Measurements from ENCODE around the gene GLYATL1B. TPM values are rescaled to one million over a fixed set of nuclear protein-coding genes. Genes with fewer than 3 reads are reported as not detected.
"Not testable (repeated sequence)": the region's sequence is repeated elsewhere in the genome, so short reads cannot be mapped to it uniquely, and the experiment has no call there.

GLYATL1B gene
- polyA plus RNA-seq, 1 donor from 2014 or later, result not detected

DNA sequence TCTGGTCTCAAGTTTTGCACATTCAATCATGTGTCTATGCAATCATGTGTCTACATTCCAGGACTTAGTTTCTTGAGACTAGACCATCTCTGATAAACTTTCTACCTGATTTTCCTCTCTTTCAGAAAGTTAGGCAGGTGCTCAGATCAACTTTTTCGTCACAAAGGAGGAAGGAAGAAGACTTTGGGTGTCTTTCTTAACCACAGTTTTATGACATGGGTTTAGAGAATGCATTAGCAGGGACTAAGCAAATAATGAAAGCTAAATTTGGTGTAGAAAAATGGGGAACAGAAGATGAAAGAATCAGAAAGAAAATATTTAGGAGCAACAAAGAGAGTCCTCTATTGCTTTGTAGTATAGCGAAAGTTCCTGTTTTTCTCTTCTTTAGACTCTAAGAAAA lies 7.7 kb upstream of the GLYATL1B start:
- H3K9me2 ChIP-seq (ENCODE audit: insufficient read depth, low read length), result no peaks in the 10 kb centered on the region
- no peak overlapping the region for H3K9ac ChIP-seq (ENCODE audit: low read length)
- no peaks in the 10 kb centered on the region for H3K79me2 ChIP-seq (replicated peaks; ENCODE audit: insufficient read depth, low read length)
- H3K9me3 ChIP-seq (ENCODE audit: low read length), result no peaks in the 10 kb centered on the region
- no peaks in the 10 kb centered on the region for H3K27me3 ChIP-seq (ENCODE audit: insufficient read depth, low read depth, low read length)
- no peak overlapping the region for H3K27ac ChIP-seq (ENCODE audit: low read length)
- no peaks in the 10 kb centered on the region for H3K36me3 ChIP-seq (ENCODE audit: insufficient read depth, low read length)
- H2AFZ ChIP-seq (ENCODE audit: low read depth, low read length), result no peak overlapping the region
- no peak overlapping the region for H3K4me2 ChIP-seq (ENCODE audit: low read length)
- no peaks in the 10 kb centered on the region for H4K20me1 ChIP-seq (ENCODE audit: insufficient read depth)
- H3F3A ChIP-seq (ENCODE audit: insufficient read depth, low read length, poor library complexity, severe bottlenecking), result no peaks in the 10 kb centered on the region
- TF ChIP-seq RAD21 (conservative IDR thresholded peaks at IDR 0.05) (no peak), EP300 (conservative IDR thresholded peaks at IDR 0.05; ENCODE audit: poor library complexity, severe bottlenecking) (no peak), TAF1 (IDR thresholded peaks at IDR 0.05; ENCODE audit: low read depth) (no peak), MXI1 (conservative IDR thresholded peaks at IDR 0.05; ENCODE audit: poor library complexity, severe bottlenecking) (no peak), EZH2 (IDR thresholded peaks at IDR 0.05; ENCODE audit: borderline replicate concordance, insufficient read depth, low read length, poor library complexity, severe bottlenecking) (no peak), POLR2AphosphoS5 (IDR thresholded peaks at IDR 0.05) (no peak), SMC3 (conservative IDR thresholded peaks at IDR 0.05; ENCODE audit: poor library complexity) (no peak)
- TF ChIP-seq, protein P1, sequence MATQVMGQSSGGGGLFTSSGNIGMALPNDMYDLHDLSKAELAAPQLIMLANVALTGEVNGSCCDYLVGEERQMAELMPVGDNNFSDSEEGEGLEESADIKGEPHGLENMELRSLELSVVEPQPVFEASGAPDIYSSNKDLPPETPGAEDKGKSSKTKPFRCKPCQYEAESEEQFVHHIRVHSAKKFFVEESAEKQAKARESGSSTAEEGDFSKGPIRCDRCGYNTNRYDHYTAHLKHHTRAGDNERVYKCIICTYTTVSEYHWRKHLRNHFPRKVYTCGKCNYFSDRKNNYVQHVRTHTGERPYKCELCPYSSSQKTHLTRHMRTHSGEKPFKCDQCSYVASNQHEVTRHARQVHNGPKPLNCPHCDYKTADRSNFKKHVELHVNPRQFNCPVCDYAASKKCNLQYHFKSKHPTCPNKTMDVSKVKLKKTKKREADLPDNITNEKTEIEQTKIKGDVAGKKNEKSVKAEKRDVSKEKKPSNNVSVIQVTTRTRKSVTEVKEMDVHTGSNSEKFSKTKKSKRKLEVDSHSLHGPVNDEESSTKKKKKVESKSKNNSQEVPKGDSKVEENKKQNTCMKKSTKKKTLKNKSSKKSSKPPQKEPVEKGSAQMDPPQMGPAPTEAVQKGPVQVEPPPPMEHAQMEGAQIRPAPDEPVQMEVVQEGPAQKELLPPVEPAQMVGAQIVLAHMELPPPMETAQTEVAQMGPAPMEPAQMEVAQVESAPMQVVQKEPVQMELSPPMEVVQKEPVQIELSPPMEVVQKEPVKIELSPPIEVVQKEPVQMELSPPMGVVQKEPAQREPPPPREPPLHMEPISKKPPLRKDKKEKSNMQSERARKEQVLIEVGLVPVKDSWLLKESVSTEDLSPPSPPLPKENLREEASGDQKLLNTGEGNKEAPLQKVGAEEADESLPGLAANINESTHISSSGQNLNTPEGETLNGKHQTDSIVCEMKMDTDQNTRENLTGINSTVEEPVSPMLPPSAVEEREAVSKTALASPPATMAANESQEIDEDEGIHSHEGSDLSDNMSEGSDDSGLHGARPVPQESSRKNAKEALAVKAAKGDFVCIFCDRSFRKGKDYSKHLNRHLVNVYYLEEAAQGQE (IDR thresholded peaks at IDR 0.05; ENCODE audit: borderline replicate concordance), result no peak
- TF ChIP-seq, protein P2, sequence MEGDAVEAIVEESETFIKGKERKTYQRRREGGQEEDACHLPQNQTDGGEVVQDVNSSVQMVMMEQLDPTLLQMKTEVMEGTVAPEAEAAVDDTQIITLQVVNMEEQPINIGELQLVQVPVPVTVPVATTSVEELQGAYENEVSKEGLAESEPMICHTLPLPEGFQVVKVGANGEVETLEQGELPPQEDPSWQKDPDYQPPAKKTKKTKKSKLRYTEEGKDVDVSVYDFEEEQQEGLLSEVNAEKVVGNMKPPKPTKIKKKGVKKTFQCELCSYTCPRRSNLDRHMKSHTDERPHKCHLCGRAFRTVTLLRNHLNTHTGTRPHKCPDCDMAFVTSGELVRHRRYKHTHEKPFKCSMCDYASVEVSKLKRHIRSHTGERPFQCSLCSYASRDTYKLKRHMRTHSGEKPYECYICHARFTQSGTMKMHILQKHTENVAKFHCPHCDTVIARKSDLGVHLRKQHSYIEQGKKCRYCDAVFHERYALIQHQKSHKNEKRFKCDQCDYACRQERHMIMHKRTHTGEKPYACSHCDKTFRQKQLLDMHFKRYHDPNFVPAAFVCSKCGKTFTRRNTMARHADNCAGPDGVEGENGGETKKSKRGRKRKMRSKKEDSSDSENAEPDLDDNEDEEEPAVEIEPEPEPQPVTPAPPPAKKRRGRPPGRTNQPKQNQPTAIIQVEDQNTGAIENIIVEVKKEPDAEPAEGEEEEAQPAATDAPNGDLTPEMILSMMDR (IDR thresholded peaks at IDR 0.05; ENCODE audit: poor library complexity, severe bottlenecking), result no peak
- no peak overlapping the region for H3K4me3 ChIP-seq (ENCODE audit: low read length)

DNA sequence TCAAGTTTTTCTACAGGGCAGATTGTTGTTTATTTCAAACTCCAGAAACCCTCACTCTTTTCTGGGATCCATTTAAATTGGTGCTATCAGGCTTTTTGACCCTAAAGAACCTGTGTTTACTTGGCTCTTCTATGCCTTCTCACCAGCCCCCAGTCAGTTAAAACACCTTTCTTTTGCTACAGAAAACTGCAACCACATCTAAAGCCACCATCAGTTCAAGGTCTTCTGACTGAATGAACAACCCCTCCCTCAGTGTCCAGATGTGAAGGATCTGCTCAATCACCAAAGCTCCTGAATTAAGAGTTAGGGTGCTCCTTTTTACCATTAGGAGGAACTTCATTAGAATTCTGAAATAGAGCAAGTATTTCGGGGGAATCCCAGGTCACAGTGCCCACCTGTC lies 7.0 kb upstream of the GLYATL1B start:
- Histone ChIP-seq H3K4me3 (ENCODE audit: low read length) (no peak overlapping the region), H2AFZ (ENCODE audit: low read depth, low read length) (no peak overlapping the region), H3K9me2 (ENCODE audit: insufficient read depth, low read length) (no peaks in the 10 kb centered on the region), H3K79me2 (replicated peaks; ENCODE audit: insufficient read depth, low read length) (no peaks in the 10 kb centered on the region), H3K27me3 (ENCODE audit: insufficient read depth, low read depth, low read length) (no peaks in the 10 kb centered on the region), H3K36me3 (ENCODE audit: insufficient read depth, low read length) (no peaks in the 10 kb centered on the region), H3K4me2 (ENCODE audit: low read length) (no peak overlapping the region), H3K9me3 (ENCODE audit: low read length) (no peaks in the 10 kb centered on the region), H3F3A (ENCODE audit: insufficient read depth, low read length, poor library complexity, severe bottlenecking) (no peaks in the 10 kb centered on the region), H4K20me1 (ENCODE audit: insufficient read depth) (no peaks in the 10 kb centered on the region), H3K9ac (ENCODE audit: low read length) (no peak overlapping the region), H3K27ac (ENCODE audit: low read length) (no peak overlapping the region)
- TF ChIP-seq MXI1 (conservative IDR thresholded peaks at IDR 0.05; ENCODE audit: poor library complexity, severe bottlenecking) (no peak), EP300 (conservative IDR thresholded peaks at IDR 0.05; ENCODE audit: poor library complexity, severe bottlenecking) (no peak), POLR2AphosphoS5 (IDR thresholded peaks at IDR 0.05) (no peak), EZH2 (IDR thresholded peaks at IDR 0.05; ENCODE audit: borderline replicate concordance, insufficient read depth, low read length, poor library complexity, severe bottlenecking) (no peak), RAD21 (conservative IDR thresholded peaks at IDR 0.05) (no peak)
- TF ChIP-seq, protein P2 (IDR thresholded peaks at IDR 0.05; ENCODE audit: poor library complexity, severe bottlenecking), result no peak

DNA sequence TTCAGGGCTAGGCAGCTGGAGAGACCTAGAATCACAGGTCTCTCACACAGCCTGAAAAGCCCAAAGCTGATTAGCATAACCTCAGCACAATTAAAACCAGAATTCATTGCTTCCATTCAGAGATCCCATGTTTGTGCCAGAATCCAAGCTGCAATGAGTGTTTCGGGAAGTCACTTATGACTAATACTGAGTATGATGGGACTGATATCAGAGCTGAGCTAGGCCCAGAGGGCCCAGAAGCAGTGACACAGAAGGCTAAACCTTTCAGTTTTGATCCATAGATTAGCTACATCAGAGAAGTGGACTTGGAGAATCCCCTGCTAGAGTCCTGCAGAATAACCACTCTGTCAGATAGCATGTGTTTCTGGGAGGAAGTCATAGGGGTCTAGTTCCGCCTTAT lies 5.7 kb upstream of the GLYATL1B start:
- H3K9me3 ChIP-seq (ENCODE audit: low read length); H2AFZ ChIP-seq (ENCODE audit: low read depth, low read length); H3K36me3 ChIP-seq (ENCODE audit: insufficient read depth, low read length); H3K27me3 ChIP-seq (ENCODE audit: insufficient read depth, low read depth, low read length); H3K4me3 ChIP-seq (ENCODE audit: low read length); H3K79me2 ChIP-seq (replicated peaks; ENCODE audit: insufficient read depth, low read length); H3K4me2 ChIP-seq (ENCODE audit: low read length); H3K27ac ChIP-seq (ENCODE audit: low read length); H3F3A ChIP-seq (ENCODE audit: insufficient read depth, low read length, poor library complexity, severe bottlenecking); H4K20me1 ChIP-seq (ENCODE audit: insufficient read depth); H3K9ac ChIP-seq (ENCODE audit: low read length); H3K9me2 ChIP-seq (ENCODE audit: insufficient read depth, low read length): not testable (repeated sequence)

DNA sequence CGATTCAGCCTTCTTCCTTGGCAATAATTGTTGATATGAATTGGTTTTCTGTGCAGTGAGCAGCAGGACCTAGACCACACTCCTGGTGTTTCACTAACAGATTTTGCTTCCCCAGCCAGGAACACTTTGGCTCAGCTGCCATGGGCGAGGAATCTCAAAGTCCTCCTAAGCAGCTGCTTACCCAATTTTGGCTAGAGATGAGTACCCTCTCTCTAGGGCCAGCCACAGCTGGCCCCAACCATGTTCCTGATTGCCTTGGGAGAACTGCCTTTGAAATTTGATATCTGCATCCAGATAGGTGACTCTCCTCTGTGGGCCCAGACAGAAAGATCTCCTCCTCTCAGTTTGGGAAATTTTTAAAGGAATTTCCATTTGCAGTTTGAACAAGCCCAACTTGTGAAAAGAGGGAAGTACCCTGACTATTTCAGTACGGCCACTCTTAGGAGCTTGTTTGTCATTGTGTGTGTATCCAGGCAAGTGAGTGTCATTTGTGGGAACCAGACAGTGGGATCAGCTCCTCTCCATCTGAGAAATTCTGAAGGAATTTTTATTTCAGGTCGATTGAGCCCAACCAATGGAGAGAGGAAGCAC lies 4.6 kb upstream of the GLYATL1B start:
- H3F3A ChIP-seq (ENCODE audit: insufficient read depth, low read length, poor library complexity, severe bottlenecking); H3K9me3 ChIP-seq (ENCODE audit: low read length); H3K9ac ChIP-seq (ENCODE audit: low read length); H3K79me2 ChIP-seq (replicated peaks; ENCODE audit: insufficient read depth, low read length); H3K4me2 ChIP-seq (ENCODE audit: low read length); H3K9me2 ChIP-seq (ENCODE audit: insufficient read depth, low read length); H4K20me1 ChIP-seq (ENCODE audit: insufficient read depth); H3K36me3 ChIP-seq (ENCODE audit: insufficient read depth, low read length); H3K27ac ChIP-seq (ENCODE audit: low read length); H3K27me3 ChIP-seq (ENCODE audit: insufficient read depth, low read depth, low read length); H3K4me3 ChIP-seq (ENCODE audit: low read length); H2AFZ ChIP-seq (ENCODE audit: low read depth, low read length): not testable (repeated sequence)
